K562 (cell line): ENCODE measurements around the gene USP37. TPM values are rescaled to one million over a fixed set of nuclear protein-coding genes. Genes with fewer than 3 reads are reported as not detected.

Source experiments
- BRD9 ChIP-seq: fragments of 450-650 bp; IDR thresholded peaks from 2 replicates; pipeline ENCODE4 v1.6.1; 2018; ENCODE audit warnings: low read depth; ENCODE audit not compliant: partially characterized antibody
- CREB5 ChIP-seq: fragments of 250-450 bp; sonication (Bioruptor Pico); IDR thresholded peaks from 2 replicates; pipeline ENCODE4 v1.5.0; 2020; ENCODE audit warnings: mild to moderate bottlenecking
- CTBP1 ChIP-seq: fragments of 450-650 bp; IDR thresholded peaks from 2 replicates; pipeline ENCODE4 v1.6.1; 2016; ENCODE audit warnings: borderline replicate concordance
- MTA1 ChIP-seq: fragments of 450-650 bp; IDR thresholded peaks from 2 replicates; pipeline ENCODE4 v1.6.1; 2017; ENCODE audit warnings: borderline replicate concordance
- POLR3G ChIP-seq: IDR thresholded peaks from 2 replicates; pipeline ENCODE4 v1.6.1; 2011; ENCODE audit not compliant: insufficient read length, insufficient replicate concordance; ENCODE audit errors: extremely low read depth
- RBFOX2 ChIP-seq: fragments of 200-400 bp; formaldehyde crosslinking; IDR thresholded peaks from 2 replicates; pipeline ENCODE4 v1.6.1; 2017; ENCODE audit warnings: low read depth, mild to moderate bottlenecking, low read length, moderate library complexity
- SMAD3 ChIP-seq: fragments of 450-650 bp; formaldehyde crosslinking; conservative IDR thresholded peaks from 2 replicates; pipeline ENCODE4 v1.4.0; 2020; ENCODE audit warnings: mild to moderate bottlenecking
- ZFP30 ChIP-seq: fragments of 250-450 bp; sonication (Bioruptor Pico); IDR thresholded peaks from 2 replicates; pipeline ENCODE4 v1.8.0; 2022; ENCODE audit warnings: moderate library complexity, mild to moderate bottlenecking, inconsistent platforms, borderline replicate concordance
- ZNF174 ChIP-seq: fragments of 250-450 bp; sonication (Bioruptor Pico); IDR thresholded peaks from 2 replicates; pipeline ENCODE4 v1.4.0; 2020; ENCODE audit warnings: mild to moderate bottlenecking
- polyA plus RNA-seq, 8 experiments: library from polyadenylated mRNA; depleted of rRNA in 4 of 8; stranded (reverse) in 5 of 8; unstranded in 3 of 8; fragments of >200 nt; fragmentation: Nextera tagmentation in 2 of 8; fragmentation: Illumina TruSeq in 1 of 8; extraction: Ambion mirVana in 2 of 8; extraction: Trizol in 1 of 8; gene quantifications; 2 replicates each; pipeline versions ENCODE4 v1.2.1 to v1.2.3, GENCODE V29; 2011 to 2014; ENCODE audit warnings: inconsistent platforms in 1 of 8, missing spikeins in 1 of 8
- total RNA-seq, 7 experiments: library from RNA; depleted of rRNA in 6 of 7; stranded (reverse); fragments of >200 nt in 6 of 7; fragmentation: Illumina TruSeq in 2 of 7; extraction: Trizol in 2 of 7; gene quantifications; 2 replicates each; pipeline versions ENCODE4 v1.2.1 to v1.2.3, GENCODE V29; 2011 to 2021; ENCODE audit warnings: low replicate concordance in 1 of 7
- TF ChIP-seq, protein P1 (sequence below): fragments of 250-450 bp; sonication (Bioruptor Pico); IDR thresholded peaks from 2 replicates; pipeline ENCODE4 v1.8.0; 2021; ENCODE audit warnings: moderate library complexity, mild to moderate bottlenecking, inconsistent platforms
- TF ChIP-seq, protein P2 (sequence below), 3 experiments: IDR thresholded peaks in 2 of 3; conservative IDR thresholded peaks in 1 of 3; 2 replicates each; pipeline ENCODE4 v1.5.1; 2011 to 2012; ENCODE audit warnings: low read length in 3 of 3, mild to moderate bottlenecking in 3 of 3, control low read depth in 2 of 3, improper control_type of control experiment in 1 of 3, inconsistent platforms in 1 of 3, low read depth in 1 of 3, mixed read lengths in 1 of 3, moderate library complexity in 1 of 3; ENCODE audit not compliant: insufficient read depth in 2 of 3

USP37 gene
- total and polyA plus RNA-seq, 9 of the 15 experiments (the other 6 are each of a cell fraction or from before 2014, with no cell fraction given), result 2.0 to 14.2 (median 8.5) TPM

DNA sequence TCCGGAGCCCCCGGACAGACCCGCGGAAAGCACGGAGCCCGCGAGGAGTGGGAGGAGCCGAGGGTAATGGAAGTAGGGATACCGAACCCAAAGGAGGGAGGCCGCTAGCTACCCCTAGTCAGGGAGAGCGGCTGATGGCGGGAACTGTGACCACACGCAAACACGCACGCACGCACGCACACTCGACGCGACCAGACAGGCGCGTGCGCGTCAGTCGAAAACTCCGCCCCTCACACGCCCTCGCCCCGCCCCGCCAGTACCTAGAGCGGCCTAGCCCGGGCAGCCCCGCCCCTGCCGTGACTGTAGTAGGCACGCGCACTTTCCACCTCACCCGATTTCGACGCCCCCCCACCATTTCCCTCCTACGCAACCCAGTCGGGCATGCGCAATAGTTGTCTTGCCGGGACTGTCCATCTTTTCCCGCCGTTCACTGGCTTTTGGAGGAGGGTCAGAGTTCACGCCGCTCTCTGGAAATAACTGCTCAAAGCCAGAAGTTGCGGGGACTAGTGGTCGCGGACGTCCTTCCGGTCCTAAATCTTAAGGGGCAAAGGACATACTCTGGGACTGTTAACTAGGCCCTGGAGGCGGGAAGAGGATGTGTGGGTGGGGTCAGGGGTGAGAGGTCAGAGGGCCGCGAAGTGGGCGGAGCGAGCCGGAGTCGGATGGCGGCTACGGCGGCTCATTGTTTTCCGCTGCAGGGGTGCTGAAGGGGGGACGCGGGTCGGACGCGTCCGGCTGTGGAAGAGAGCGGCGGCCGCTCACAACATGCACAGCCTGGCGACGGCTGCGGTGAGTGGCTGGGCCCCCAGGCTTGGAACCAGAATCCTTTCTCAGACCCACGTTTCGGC, at the start of gene USP37, which contains the start of gene CNOT9 (continued):
- TF ChIP-seq, protein P1, sequence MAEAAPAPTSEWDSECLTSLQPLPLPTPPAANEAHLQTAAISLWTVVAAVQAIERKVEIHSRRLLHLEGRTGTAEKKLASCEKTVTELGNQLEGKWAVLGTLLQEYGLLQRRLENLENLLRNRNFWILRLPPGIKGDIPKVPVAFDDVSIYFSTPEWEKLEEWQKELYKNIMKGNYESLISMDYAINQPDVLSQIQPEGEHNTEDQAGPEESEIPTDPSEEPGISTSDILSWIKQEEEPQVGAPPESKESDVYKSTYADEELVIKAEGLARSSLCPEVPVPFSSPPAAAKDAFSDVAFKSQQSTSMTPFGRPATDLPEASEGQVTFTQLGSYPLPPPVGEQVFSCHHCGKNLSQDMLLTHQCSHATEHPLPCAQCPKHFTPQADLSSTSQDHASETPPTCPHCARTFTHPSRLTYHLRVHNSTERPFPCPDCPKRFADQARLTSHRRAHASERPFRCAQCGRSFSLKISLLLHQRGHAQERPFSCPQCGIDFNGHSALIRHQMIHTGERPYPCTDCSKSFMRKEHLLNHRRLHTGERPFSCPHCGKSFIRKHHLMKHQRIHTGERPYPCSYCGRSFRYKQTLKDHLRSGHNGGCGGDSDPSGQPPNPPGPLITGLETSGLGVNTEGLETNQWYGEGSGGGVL (CRISPR knock-in tag), result no peak
- TF ChIP-seq CREB5 (CRISPR knock-in tag) (no peak), ZNF174 (CRISPR knock-in tag) (no peak), SMAD3 (CRISPR knock-in tag) (no peak), POLR3G (no peak), ZFP30 (CRISPR knock-in tag) (no peak), CTBP1 (0 out of 2 replicates have a peak, but pooled peaks have one; percentile 31), RBFOX2 (peak; percentile 91), BRD9 (no peak), MTA1 (no peak)
- TF ChIP-seq, protein P2, sequence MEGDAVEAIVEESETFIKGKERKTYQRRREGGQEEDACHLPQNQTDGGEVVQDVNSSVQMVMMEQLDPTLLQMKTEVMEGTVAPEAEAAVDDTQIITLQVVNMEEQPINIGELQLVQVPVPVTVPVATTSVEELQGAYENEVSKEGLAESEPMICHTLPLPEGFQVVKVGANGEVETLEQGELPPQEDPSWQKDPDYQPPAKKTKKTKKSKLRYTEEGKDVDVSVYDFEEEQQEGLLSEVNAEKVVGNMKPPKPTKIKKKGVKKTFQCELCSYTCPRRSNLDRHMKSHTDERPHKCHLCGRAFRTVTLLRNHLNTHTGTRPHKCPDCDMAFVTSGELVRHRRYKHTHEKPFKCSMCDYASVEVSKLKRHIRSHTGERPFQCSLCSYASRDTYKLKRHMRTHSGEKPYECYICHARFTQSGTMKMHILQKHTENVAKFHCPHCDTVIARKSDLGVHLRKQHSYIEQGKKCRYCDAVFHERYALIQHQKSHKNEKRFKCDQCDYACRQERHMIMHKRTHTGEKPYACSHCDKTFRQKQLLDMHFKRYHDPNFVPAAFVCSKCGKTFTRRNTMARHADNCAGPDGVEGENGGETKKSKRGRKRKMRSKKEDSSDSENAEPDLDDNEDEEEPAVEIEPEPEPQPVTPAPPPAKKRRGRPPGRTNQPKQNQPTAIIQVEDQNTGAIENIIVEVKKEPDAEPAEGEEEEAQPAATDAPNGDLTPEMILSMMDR (IDR thresholded peaks at IDR 0.05 in 2 of 3, conservative IDR thresholded peaks at IDR 0.05 in 1 of 3; ENCODE audit: insufficient read depth in 2 of 3, low read depth in 1 of 3, low read length in 3 of 3), result no peak
